Measurements from ENCODE around the gene SEL1L3.

Gene SEL1L3

GRCh38 chr4:25818876-25819275 lies 43.9 kb downstream of the SEL1L3 start:
- no peak for DNase-seq (ENCODE audit: low read depth in 1 of 2, low spot score in 1 of 2)

GRCh38 chr4:25818371-25818871 lies 44.4 kb downstream of the SEL1L3 start:
- DNase-seq (ENCODE audit: low read depth in 1 of 2, low spot score in 1 of 2) = no peak

- DNase-seq (ENCODE audit: low read depth in 1 of 2, low spot score in 1 of 2) = no peak
Measured at GRCh38 chr4:25817059-25817681, 45.6 kb downstream of the SEL1L3 start.

- no peak for DNase-seq (ENCODE audit: low read depth in 1 of 2, low spot score in 1 of 2)
Measured at GRCh38 chr4:25816591-25817058, 46.2 kb downstream of the SEL1L3 start.

DNA sequence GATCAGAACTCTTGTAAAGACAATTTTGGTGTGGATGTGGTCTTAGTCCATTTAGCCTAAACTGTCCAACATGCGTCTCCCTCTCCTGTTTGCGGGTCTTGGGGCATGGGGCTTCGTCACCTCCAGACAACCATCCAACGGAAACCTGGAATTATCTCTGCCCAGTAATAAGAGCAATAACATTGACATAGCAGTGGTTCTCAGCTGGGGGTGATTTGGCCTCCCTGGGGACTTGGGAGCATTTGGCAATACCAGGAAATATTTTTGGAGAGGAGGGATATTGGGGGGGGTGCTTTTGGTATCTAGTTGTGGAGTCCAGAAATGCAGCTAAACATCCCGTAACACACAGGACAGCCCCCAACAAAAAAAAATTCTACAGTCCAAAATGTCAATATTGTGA lies 47.2 kb downstream of the SEL1L3 start:
- no peak for DNase-seq (ENCODE audit: low read depth in 1 of 2, low spot score in 1 of 2)

GRCh38 chr4:25814301-25815136 lies 48.3 kb downstream of the SEL1L3 start:
- DNase-seq (ENCODE audit: low read depth in 1 of 2, low spot score in 1 of 2) = no peak

DNA sequence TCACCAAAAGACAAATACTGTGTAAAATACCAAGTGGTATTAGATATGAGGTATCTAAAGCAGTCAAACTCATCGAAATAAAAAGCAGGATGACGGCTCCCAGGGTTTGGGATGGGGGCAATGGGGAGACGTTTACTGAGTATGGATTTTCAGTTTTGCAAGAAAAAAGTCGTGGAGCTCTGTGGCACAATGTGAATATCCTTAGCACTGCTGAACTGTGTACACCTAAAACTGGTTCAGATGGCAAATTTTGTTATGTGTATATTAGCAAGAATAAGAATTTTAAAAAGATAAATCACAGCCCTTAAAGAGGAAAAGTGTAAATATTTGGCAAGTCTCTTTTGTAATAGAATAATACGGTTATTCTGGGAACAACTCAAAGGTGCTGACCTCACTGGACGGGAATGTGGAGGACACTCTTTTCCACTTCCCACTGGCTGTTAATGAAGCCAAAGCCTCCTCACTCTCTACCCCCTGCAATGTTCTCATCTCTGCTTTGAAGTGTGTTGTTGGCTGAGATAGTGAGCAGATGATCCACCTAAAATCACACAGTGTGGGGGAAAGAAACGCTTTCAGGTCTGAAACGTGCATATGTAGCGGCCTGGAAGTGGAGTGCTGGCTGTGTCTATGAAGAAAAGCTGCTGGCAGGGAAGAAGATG lies 49.2 kb downstream of the SEL1L3 start:
- DNase-seq (ENCODE audit: low read depth in 1 of 2, low spot score in 1 of 2) = no peak

DNA sequence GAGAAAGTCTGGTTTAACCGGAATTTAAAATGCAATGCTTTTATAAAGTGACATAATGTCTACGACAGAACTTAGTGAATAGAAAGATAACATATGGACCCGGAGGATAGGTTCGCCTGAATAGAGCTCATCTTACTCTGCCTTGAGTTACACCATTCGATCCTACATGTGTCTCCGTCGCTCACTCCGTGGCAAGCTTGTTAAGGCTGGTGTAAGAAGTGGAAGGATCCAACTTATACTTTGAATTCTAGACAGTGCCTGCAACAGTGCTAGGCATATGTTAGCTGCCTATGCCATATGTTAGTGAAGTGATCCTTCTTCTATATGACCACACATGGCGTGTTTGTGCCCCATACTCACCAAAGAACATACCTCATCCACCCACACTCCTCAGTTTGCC lies 50.9 kb downstream of the SEL1L3 start:
- no peak for DNase-seq (ENCODE audit: low read depth in 1 of 2, low spot score in 1 of 2)

GRCh38 chr4:25811374-25811690 lies 51.5 kb downstream of the SEL1L3 start:
- no peak for DNase-seq (ENCODE audit: low read depth in 1 of 2, low spot score in 1 of 2)

DNA sequence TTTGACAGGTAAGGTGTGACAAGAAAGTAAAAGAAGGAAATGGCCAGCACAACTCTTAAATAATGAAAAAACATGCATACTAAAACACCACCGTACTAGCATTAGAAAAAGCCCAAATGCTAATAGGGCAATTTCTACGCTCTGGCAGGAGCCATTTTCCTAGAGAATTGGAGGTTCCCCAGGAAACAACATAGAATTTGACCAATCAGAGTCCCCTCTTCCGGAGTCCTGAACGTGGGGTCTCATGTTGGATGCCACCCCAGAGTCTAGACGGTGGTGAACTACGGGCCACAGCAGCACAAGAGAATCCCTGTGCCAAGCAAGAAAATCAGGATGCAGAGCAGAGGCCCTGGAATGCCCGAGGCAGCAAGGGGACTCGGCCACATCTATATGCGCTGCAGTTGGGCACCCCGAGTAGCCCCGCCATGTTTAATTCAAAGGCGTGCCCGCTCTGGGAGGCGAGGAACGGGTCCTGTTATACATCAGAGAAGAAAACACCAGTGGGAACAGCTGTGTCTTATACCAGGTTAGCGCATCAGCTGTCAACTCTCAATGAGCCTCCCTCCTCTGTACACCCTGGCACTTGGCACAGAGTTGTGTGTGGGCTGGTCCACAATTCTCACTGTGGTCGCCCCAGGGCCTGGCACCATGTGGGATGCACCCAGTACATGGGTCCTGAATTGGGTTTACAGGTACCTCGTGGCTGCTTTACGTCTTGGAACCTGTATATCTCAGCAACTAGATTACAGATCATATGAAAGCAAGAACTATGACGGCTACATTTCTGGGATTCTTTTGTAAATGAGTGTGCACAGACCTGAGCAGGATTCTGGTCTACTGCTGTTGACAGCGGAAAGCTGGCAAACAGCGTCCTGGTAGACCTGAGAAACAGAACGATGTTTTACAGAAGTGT lies 52.1 kb downstream of the SEL1L3 start:
- DNase-seq (ENCODE audit: low read depth in 1 of 2, low spot score in 1 of 2) = no peak

GRCh38 chr4:25809996-25810395 lies 52.8 kb downstream of the SEL1L3 start:
- DNase-seq (ENCODE audit: low read depth in 1 of 2, low spot score in 1 of 2) = no peak

DNA sequence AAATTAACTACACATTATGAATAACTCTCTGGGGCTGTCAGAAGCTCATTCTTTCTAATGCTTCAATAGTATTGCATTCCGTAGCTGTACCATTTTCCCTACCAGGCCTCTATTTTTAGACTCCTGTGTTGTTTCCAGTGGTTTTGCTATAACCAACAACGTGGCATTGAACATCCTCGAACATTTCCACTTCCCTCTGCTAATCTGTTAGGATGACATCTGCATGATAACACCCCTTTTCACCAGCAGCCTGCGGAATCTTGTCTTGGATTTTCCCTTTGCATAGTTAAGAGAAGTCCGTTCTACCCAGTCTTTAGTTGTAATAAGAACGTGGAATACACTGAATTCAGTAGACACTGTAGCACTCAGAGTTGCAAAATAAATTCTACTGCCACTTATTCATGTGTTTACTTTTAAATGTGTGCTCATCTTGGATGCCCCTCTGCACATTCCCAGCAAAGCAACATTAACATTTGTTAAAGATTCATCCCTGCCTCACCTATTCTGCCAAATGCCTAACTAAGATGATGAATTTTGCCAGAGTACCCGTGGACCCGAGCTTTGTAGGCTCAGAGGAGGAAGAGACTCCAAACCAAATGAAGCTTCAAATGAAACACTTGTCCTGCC lies 55.6 kb downstream of the SEL1L3 start:
- no peak for DNase-seq (ENCODE audit: low read depth in 1 of 2, low spot score in 1 of 2)

DNA sequence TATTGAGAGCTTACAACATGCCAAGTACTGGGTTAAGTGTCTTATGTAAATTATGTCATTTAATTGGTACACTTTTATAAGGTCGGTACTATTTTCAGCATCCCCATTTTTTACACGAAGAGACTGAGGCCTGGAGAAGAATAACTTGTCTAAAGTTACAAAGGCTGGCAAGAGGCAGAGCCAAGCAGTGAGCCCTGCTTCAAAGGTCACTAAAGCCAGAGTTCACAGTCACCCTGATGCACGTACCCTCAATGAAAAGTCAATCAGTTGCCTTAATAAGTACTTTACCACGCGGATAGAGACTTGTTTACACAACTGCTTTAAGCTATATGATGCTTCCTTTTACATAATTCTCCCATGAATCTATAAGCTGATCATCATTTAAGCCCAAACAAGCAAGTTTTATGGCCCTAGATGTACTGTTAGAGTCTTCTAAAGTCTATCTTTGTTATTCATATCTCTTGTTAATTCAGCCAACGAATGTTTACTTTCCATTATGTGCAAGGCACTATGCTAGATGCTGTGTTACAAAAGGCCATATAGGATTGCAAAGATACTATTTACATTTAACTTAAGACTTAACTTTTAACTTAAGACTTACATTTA lies 57.4 kb downstream of the SEL1L3 start:
- no peak for DNase-seq (ENCODE audit: low read depth in 1 of 2, low spot score in 1 of 2)

DNA sequence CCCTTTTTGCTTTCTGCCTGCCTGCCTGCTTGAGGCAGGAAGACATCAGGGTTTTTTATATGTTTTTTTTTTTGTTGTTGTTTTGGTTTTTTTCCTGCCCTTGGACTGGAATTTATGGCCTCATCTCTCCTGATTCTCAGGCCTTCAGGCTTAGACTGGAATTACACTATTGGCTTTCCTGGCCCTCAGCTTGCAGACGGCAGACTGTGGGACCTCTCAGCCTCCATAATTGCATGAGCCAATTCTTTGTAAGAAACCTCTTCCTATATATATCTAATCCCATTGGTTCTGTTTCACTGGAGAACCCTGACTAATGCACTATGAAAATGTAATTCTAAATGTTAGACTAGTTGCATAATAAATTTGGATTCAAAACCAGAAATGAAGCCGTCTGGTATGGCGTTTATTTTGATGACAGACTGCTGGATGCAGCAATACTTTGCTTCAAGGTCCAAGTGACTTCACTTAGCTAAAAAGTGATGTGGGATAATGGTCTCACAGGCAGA lies 59.0 kb downstream of the SEL1L3 start:
- DNase-seq (ENCODE audit: low read depth in 1 of 2, low spot score in 1 of 2) = no peak

DNA sequence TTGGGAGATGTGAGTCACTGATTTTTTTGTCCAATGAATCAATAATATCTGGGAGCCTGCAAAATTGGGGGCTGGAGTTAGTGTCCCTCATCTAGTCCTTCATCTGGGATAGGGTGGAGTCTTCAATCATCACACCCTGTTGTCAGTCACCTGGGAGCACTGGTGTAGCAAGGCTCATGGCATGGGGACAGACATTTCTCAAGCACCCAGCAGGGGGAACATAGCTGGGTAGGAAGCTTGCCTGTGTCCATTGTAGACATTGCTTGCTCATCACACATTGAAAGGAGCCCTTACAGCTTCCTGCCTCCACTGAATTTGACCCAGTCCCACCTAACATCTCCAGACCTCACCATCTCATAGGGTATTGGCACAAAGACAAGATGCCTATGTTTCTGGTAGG lies 61.2 kb downstream of the SEL1L3 start:
- DNase-seq (ENCODE audit: low read depth in 1 of 2, low spot score in 1 of 2) = no peak

DNA sequence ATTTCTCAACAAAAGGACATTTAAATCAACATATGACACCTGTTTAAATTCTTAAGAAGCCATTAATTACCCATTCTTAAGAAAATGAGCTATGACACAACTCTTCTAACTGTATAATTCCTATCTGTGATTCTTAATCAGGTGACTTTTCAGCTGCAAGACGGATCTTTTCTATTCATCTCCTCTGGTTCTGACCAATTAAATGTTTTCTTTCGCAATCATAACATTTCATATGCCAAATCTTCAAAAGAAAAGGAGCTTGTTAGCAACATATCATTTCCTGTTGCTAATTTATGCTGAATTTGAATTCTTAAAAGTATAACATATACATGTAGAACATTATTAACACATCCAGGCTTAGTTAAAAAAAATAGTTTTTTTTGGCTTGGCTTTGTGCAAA lies 62.5 kb downstream of the SEL1L3 start:
- no peak for DNase-seq (ENCODE audit: low read depth in 1 of 2, low spot score in 1 of 2)

GRCh38 chr4:25799522-25799921 lies 63.3 kb downstream of the SEL1L3 start:
- no peak for DNase-seq (ENCODE audit: low read depth in 1 of 2, low spot score in 1 of 2)

GRCh38 chr4:25797136-25797535 lies 65.7 kb downstream of the SEL1L3 start:
- DNase-seq (ENCODE audit: low read depth in 1 of 2, low spot score in 1 of 2) = no peak

DNA sequence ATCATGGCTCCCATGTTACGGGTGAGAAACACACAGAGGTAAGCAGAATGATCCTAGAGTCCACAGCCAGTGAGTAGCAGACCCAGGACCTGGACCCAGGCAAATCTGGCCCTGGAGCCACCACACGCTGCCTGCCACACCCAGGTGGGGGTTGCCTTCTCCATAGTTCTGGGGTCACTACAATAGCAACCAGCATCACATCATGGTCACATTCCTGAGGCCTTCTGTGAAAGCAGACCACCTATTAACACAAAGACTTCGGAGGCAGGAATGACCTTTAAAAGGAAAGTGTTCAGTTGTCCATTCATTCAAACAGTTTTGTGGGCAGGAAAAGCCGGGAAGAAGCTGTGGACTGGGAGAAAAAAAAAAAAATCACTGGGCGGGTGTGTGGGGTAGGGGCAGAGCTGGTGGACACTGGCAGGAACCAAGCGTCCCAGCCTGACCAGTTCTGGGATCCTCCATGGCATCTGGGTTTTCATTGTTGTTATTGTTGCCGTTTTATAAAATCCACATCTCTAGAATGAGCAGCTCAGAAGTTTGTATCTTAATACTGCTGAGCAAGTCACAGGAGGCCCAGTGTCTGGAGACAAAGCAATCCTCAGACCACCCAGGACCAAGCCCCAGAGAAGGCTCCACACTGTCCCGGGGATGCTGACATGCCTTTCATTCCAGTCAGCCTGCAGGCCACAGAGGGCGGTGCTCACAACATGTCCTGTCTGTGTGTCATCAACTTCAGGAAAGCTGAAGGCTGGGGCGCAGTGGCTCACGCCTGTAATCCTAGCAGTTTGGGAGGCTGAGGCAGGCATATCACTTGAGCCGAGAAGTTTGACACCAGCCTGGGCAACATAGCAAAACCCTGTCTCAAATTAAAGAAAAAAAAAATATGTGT lies 67.0 kb downstream of the SEL1L3 start:
- no peak for DNase-seq (ENCODE audit: low read depth in 1 of 2, low spot score in 1 of 2)
